HepG2 (cell line): ENCODE results near the gene GTF2F2. TPM values are rescaled to one million over a fixed set of nuclear protein-coding genes. Genes with fewer than 3 reads are reported as not detected.

Experiments
- polyA plus RNA-seq, 8 experiments: library from polyadenylated mRNA; depleted of rRNA in 3 of 8; stranded (reverse) in 7 of 8; unstranded in 1 of 8; fragments of >200 nt; fragmentation: Illumina TruSeq in 4 of 8; extraction: Trizol in 4 of 8; gene quantifications; 2 replicates each; pipeline versions ENCODE4 v1.2.1 to v1.2.3, GENCODE V29; 2011 to 2016; ENCODE audit warnings: low read depth in 4 of 8, missing spikeins in 1 of 8, mixed read lengths in 1 of 8; ENCODE audit not compliant: insufficient read depth in 1 of 8
- small RNA-seq, 3 experiments: library from RNA; depleted of rRNA; stranded (forward); fragments of <200 nt; gene quantifications; one replicate each; pipeline ENCODE3, GENCODE V24; 2012; ENCODE audit warnings: low read depth in 2 of 3, low replicate concordance in 1 of 3; ENCODE audit not compliant: insufficient read length in 3 of 3, insufficient read depth in 2 of 3
- total RNA-seq, 5 experiments: library from RNA; depleted of rRNA; stranded (reverse); fragments of >200 nt; fragmentation: Illumina TruSeq; extraction: Trizol; gene quantifications; 2 replicates each; pipeline ENCODE4 v1.2.3, GENCODE V29; 2016; ENCODE audit warnings: low read depth in 1 of 5

GTF2F2 gene
- total and polyA plus RNA-seq, 2 of the 13 experiments (the other 11 are each of a cell fraction or from before 2014, with no cell fraction given), result 10.6 to 32.8 TPM

Small RNAs within 50 kb of the gene (small RNA-seq; reads per million reads assigned to genes)
- gene AL138693.1 (0 reads per million in 3 experiments), gene AL138963.2 (0 reads per million in 3 experiments)

Other genes with a start within 250 kb of the GTF2F2 start
- gene NUFIP1, start 131.0 kb upstream of the GTF2F2 start, total RNA-seq (2016; rRNA removed; fragmentation: Illumina TruSeq; extraction: Trizol), result 10.3 and 12.0 TPM in 2 replicates
- gene NUFIP1, start 131.0 kb upstream of the GTF2F2 start, polyA plus RNA-seq (2011; rRNA removed), result 1.4 and 1.9 TPM in 2 replicates
- gene GPALPP1, start 131.0 kb upstream of the GTF2F2 start, total RNA-seq (2016; rRNA removed; fragmentation: Illumina TruSeq; extraction: Trizol), result 23.1 and 34.2 TPM in 2 replicates
- gene GPALPP1, start 131.0 kb upstream of the GTF2F2 start, polyA plus RNA-seq (2011; rRNA removed), result 12.1 and 13.8 TPM in 2 replicates
- gene KCTD4, start 80.5 kb downstream of the GTF2F2 start, total RNA-seq (2016; rRNA removed; fragmentation: Illumina TruSeq; extraction: Trizol), result not detected in 2 replicates
- not detected in 2 replicates for gene KCTD4, start 80.5 kb downstream of the GTF2F2 start, polyA plus RNA-seq (2011; rRNA removed)
- 2,953 and 3,643 TPM in 2 replicates for gene TPT1, start 220.7 kb downstream of the GTF2F2 start, total RNA-seq (2016; rRNA removed; fragmentation: Illumina TruSeq; extraction: Trizol)
- 3,043 and 3,594 TPM in 2 replicates for gene TPT1, start 220.7 kb downstream of the GTF2F2 start, polyA plus RNA-seq (2011; rRNA removed)